RWPE2 (cell line): Measurements from ENCODE around the gene MBNL2.
A peak's percentile ranks its signal among the peaks of the same experiment; 100 is the strongest.

Source experiments
- ATAC-seq: fragments of 200-7000 bp; cut with Tn5 transposase; 3 replicates; pipeline ENCODE4 v1.9.1; 2021; ENCODE audit warnings: low read depth
- DNase-seq: peaks from one replicate; pipeline ENCODE4 v3.0.0-alpha.2; 2020; ENCODE audit warnings: low spot score
- H3K27ac ChIP-seq: fragments of 450-650 bp; 2 replicates; pipeline ENCODE4 v1.5.1; 2017; ENCODE audit warnings: mild to moderate bottlenecking; ENCODE audit not compliant: poor library complexity, severe bottlenecking
- H3K27me3 ChIP-seq: fragments of 250-450 bp; sonication (Bioruptor Pico); 2 replicates; pipeline ENCODE4 v1.5.1; 2021; ENCODE audit warnings: mild to moderate bottlenecking, moderate library complexity; ENCODE audit not compliant: insufficient read depth, poor library complexity, severe bottlenecking
- H3K36me3 ChIP-seq: fragments of 250-450 bp; sonication (Bioruptor Pico); 2 replicates; pipeline ENCODE4 v1.5.1; 2020; ENCODE audit warnings: low read depth, mild to moderate bottlenecking, moderate library complexity
- H3K4me1 ChIP-seq: fragments of 250-450 bp; sonication (Bioruptor Pico); 2 replicates; pipeline ENCODE4 v1.5.1; 2021; ENCODE audit warnings: mild to moderate bottlenecking, moderate library complexity; ENCODE audit not compliant: insufficient read depth, poor library complexity, severe bottlenecking
- H3K4me3 ChIP-seq: fragments of 250-450 bp; sonication (Bioruptor Pico); 2 replicates; pipeline ENCODE4 v1.5.1; 2021; ENCODE audit warnings: mild to moderate bottlenecking, moderate library complexity; ENCODE audit not compliant: severe bottlenecking
- H3K9me3 ChIP-seq: fragments of 250-450 bp; sonication (Bioruptor Pico); 2 replicates; pipeline ENCODE4 v1.5.1; 2021; ENCODE audit warnings: mild to moderate bottlenecking, moderate library complexity; ENCODE audit not compliant: severe bottlenecking
- TF ChIP-seq, protein P1 (sequence below): fragments of 450-650 bp; IDR thresholded peaks from one replicate; pipeline ENCODE4 v1.5.1; 2017; ENCODE audit warnings: mild to moderate bottlenecking, moderate library complexity; ENCODE audit not compliant: poor library complexity, severe bottlenecking

The MBNL2 gene

DNA sequence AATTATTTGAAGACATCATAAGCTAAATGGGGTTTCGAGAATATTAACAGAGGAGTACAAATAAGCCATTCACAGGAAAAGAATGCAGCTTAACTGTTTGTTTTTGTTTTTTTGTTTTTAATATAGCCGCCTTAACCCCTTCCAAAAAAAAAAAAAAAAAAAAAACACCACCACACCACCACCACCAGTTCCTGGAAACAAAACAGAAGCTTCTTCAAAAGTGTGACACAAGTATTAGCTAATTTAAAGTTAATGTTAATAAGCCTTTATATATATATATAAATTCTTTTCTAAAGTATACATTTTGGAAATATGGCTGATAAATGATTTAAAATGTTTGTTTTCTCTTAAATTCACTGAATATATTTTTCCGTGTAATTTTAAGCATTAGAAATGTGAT is 213.2 kb downstream of the MBNL2 start:
- H3K9me3 ChIP-seq, result no peaks in the 10 kb centered on the region
- DNase-seq (no peak), ATAC-seq (no peak)
- no peak overlapping the region for H3K27ac ChIP-seq
- H3K27me3 ChIP-seq, result no peaks in the 10 kb centered on the region
- H3K4me3 ChIP-seq, result peak overlapping the region; percentile 73
- no peaks in the 10 kb centered on the region; the same call in 1 of the 2 replicates for H3K36me3 ChIP-seq
- peaks cover 7% of the 10 kb centered on the region for H3K4me1 ChIP-seq
- TF ChIP-seq, protein P1, sequence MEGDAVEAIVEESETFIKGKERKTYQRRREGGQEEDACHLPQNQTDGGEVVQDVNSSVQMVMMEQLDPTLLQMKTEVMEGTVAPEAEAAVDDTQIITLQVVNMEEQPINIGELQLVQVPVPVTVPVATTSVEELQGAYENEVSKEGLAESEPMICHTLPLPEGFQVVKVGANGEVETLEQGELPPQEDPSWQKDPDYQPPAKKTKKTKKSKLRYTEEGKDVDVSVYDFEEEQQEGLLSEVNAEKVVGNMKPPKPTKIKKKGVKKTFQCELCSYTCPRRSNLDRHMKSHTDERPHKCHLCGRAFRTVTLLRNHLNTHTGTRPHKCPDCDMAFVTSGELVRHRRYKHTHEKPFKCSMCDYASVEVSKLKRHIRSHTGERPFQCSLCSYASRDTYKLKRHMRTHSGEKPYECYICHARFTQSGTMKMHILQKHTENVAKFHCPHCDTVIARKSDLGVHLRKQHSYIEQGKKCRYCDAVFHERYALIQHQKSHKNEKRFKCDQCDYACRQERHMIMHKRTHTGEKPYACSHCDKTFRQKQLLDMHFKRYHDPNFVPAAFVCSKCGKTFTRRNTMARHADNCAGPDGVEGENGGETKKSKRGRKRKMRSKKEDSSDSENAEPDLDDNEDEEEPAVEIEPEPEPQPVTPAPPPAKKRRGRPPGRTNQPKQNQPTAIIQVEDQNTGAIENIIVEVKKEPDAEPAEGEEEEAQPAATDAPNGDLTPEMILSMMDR, result no peak

- DNase-seq (no peak), ATAC-seq (no peak)
- H3K27ac ChIP-seq, result no peak overlapping the region
- H3K4me3 ChIP-seq, result peak overlapping the region; percentile 10
- H3K4me1 ChIP-seq, result peaks cover 7% of the 10 kb centered on the region
- TF ChIP-seq, protein P1, result no peak
- H3K9me3 ChIP-seq, result no peaks in the 10 kb centered on the region
- H3K27me3 ChIP-seq, result no peaks in the 10 kb centered on the region
- H3K36me3 ChIP-seq, result no peaks in the 10 kb centered on the region; the same call in none of the 2 replicates
Measured at GRCh38 chr13:97435794-97436193, 213.7 kb downstream of the MBNL2 start.

GRCh38 chr13:97436845-97437244 is 214.7 kb downstream of the MBNL2 start:
- no peak for ATAC-seq
- H3K4me1 ChIP-seq, result peaks cover under 1% of the 10 kb centered on the region
- H3K4me3 ChIP-seq, result no peak overlapping the region
- TF ChIP-seq, protein P1, result no peak
- H3K27me3 ChIP-seq, result no peaks in the 10 kb centered on the region
- H3K36me3 ChIP-seq, result peaks cover 4% of the 10 kb centered on the region
- no peak for DNase-seq
- no peaks in the 10 kb centered on the region for H3K9me3 ChIP-seq
- H3K27ac ChIP-seq, result no peak overlapping the region

- DNase-seq (no peak), ATAC-seq (no peak)
- TF ChIP-seq, protein P1, result no peak
- Histone ChIP-seq H3K36me3 (peaks cover 6% of the 10 kb centered on the region), H3K4me1 (no peaks in the 10 kb centered on the region), H3K9me3 (no peaks in the 10 kb centered on the region), H3K27me3 (no peaks in the 10 kb centered on the region), H3K4me3 (no peak overlapping the region), H3K27ac (no peak overlapping the region)
Measured at GRCh38 chr13:97437729-97438128, 215.6 kb downstream of the MBNL2 start.

DNA sequence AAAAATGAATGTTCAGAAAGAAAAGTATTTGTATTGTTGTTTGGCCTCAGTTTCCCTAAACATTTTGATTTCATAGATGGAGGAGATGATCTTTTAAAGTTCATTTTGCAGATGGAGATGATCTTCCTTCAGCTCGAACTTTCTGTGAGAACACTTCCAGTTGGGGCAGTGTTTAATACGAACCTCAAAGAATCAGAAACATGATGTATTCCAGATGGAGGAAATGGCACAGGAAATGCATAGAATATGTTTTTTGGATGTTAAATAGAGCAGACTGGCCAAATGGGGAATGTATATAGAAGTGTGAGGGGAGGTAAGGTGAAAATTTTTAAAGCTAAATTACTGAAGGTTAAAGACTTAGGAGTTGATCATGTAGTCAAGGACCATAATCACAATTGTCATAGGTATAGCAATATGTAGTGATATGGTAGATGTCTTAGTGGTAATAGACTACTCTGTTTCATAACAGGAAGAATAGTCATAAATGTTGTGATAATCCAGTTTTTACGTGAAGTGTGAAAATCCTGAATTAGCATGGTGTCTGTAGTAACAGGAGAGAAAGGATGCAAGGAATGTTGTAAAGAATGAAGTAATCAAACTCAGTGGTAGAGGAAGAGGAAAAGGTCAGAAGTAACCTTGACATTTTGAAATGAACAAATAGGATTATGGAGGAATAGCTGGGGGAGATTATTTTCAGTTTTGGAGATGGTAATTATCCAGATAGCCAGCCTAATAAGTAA is 216.9 kb downstream of the MBNL2 start:
- Histone ChIP-seq H3K9me3 (no peaks in the 10 kb centered on the region), H3K36me3 (peaks cover 11% of the 10 kb centered on the region), H3K4me1 (no peaks in the 10 kb centered on the region), H3K27ac (no peak overlapping the region), H3K4me3 (no peak overlapping the region), H3K27me3 (no peaks in the 10 kb centered on the region)
- ATAC-seq, result no peak
- TF ChIP-seq, protein P1, result no peak
- no peak for DNase-seq
